PC-3 (cell line): ENCODE results near the gene CSHL1.
"Not testable (repeated sequence)": the region's sequence is repeated elsewhere in the genome, so short reads cannot be mapped to it uniquely, and the experiment has no call there.

Source experiments
- CTCF ChIP-seq: fragments of 300-600 bp; sonication (generic); conservative IDR thresholded peaks from 2 replicates; pipeline ENCODE4 v1.5.1; 2017; ENCODE audit warnings: antibody characterized with exemption, low read depth, mild to moderate bottlenecking, low read length
- EZH2 ChIP-seq: fragments of 300-600 bp; sonication (generic); IDR thresholded peaks from one replicate; pipeline ENCODE4 v1.6.1; 2017; ENCODE audit warnings: antibody characterized with exemption, mild to moderate bottlenecking, low read length; ENCODE audit not compliant: unreplicated experiment
- EZH2phosphoT487 ChIP-seq: fragments of 300-600 bp; sonication (generic); IDR thresholded peaks from 2 replicates; pipeline ENCODE4 v1.6.1; 2018; ENCODE audit warnings: mild to moderate bottlenecking, antibody characterized with exemption, low read length, borderline replicate concordance

GRCh38 chr17:63885119-63885518 lies 25.9 kb downstream of the CSHL1 start:
- TF ChIP-seq EZH2, CTCF, EZH2phosphoT487: not testable (repeated sequence)
